Progenitor cell of endocrine pancreas (in vitro differentiated cells): ENCODE measurements around the gene JAK3. TPM values are rescaled to one million over a fixed set of nuclear protein-coding genes. Genes with fewer than 3 reads are reported as not detected.

Experiments used
- DNase-seq: peaks from one replicate; pipeline ENCODE4 v3.0.0; 2021; ENCODE audit warnings: low spot score; ENCODE audit not compliant: unreplicated experiment
- H3K27ac Mint-ChIP-seq: 2 replicates; pipeline ENCODE4 v1.8.0; 2021; ENCODE audit warnings: mild to moderate bottlenecking, moderate library complexity, mixed read lengths
- H3K27me3 Mint-ChIP-seq: 2 replicates; pipeline ENCODE4 v1.8.0; 2021; ENCODE audit warnings: mixed read lengths
- H3K36me3 Mint-ChIP-seq: 2 replicates; pipeline ENCODE4 v1.8.0; 2022; ENCODE audit warnings: mixed read lengths; ENCODE audit not compliant: insufficient read depth
- H3K4me1 Mint-ChIP-seq: 2 replicates; pipeline ENCODE4 v1.8.0; 2021; ENCODE audit warnings: low read depth, mixed read lengths
- H3K4me3 Mint-ChIP-seq: 2 replicates; pipeline ENCODE4 v1.8.0; 2021; ENCODE audit warnings: low read depth, mild to moderate bottlenecking, moderate library complexity, mixed read lengths
- H3K9me3 Mint-ChIP-seq: 2 replicates; pipeline ENCODE4 v1.8.0; 2021; ENCODE audit warnings: low read depth, mixed read lengths
- CTCF ChIP-seq: fragments of 200-600 bp; sonication (generic); IDR thresholded peaks from one replicate; pipeline ENCODE4 v1.5.0; 2021; ENCODE audit warnings: antibody characterized with exemption, mild to moderate bottlenecking; ENCODE audit not compliant: unreplicated experiment
- total RNA-seq: library from RNA; stranded (reverse); gene quantifications from 2 replicates; pipeline ENCODE4 v1.2.1, GENCODE V29; 2021

JAK3 gene
- total RNA-seq, 1 donor from 2014 or later: 0.74 TPM

- H3K4me3 Mint-ChIP-seq: no peak overlapping the region
- H3K9me3 Mint-ChIP-seq: no peaks in the 10 kb centered on the region
- H3K4me1 Mint-ChIP-seq: peaks cover 3% of the 10 kb centered on the region
- no peak for TF ChIP-seq CTCF
- peaks cover 31% of the 10 kb centered on the region for H3K27me3 Mint-ChIP-seq
- H3K27ac Mint-ChIP-seq: no peak overlapping the region
- no peak for DNase-seq
- H3K36me3 Mint-ChIP-seq: no peaks in the 10 kb centered on the region
Observed at GRCh38 chr19:17775991-17776803, 71.6 kb downstream of the JAK3 start.

- DNase-seq: peak; percentile 57
- TF ChIP-seq CTCF: peak; percentile 65
- Mint-ChIP-seq H3K36me3 (no peaks in the 10 kb centered on the region), H3K27ac (no peak overlapping the region), H3K27me3 (peaks cover 31% of the 10 kb centered on the region), H3K4me1 (peaks cover 3% of the 10 kb centered on the region), H3K9me3 (no peaks in the 10 kb centered on the region), H3K4me3 (no peak overlapping the region)
Observed at GRCh38 chr19:17775245-17775927, 72.4 kb downstream of the JAK3 start.

Other genes with a start within 250 kb of the JAK3 start
- 3.9 and 4.0 TPM in 2 replicates for gene UNC13A, start 159.6 kb downstream of the JAK3 start, total RNA-seq
- gene MAP1S, start 128.5 kb downstream of the JAK3 start, total RNA-seq: 74.9 and 94.2 TPM in 2 replicates
- gene FCHO1, start 96.5 kb downstream of the JAK3 start, total RNA-seq: 0.98 and 2.2 TPM in 2 replicates
- gene B3GNT3, start 52.8 kb downstream of the JAK3 start, total RNA-seq: 0.13 TPM in 1 of 2 replicates, not detected in the other
- gene INSL3, start 26.5 kb downstream of the JAK3 start, total RNA-seq: not detected in 2 replicates
- 1,687 and 1,716 TPM in 2 replicates for gene RPL18A, start 11.9 kb upstream of the JAK3 start, total RNA-seq
- gene SLC5A5, start 24.0 kb upstream of the JAK3 start, total RNA-seq: not detected in 2 replicates
- gene CCDC124, start 85.0 kb upstream of the JAK3 start, total RNA-seq: 80.2 and 84.3 TPM in 2 replicates
- 19.6 and 20.3 TPM in 2 replicates for gene KCNN1, start 119.1 kb upstream of the JAK3 start, total RNA-seq
- 3.3 and 4.3 TPM in 2 replicates for gene ARRDC2, start 160.2 kb upstream of the JAK3 start, total RNA-seq
- not detected in 2 replicates for gene IL12RB1, start 239.0 kb upstream of the JAK3 start, total RNA-seq
- 10.7 and 11.1 TPM in 2 replicates for gene MAST3, start 249.8 kb upstream of the JAK3 start, total RNA-seq